Smooth muscle cell of the brain vasculature (primary cell): ENCODE results near the gene ADGRD1.

Experiments used
- DNase-seq: peaks from one replicate; pipeline ENCODE4 v3.0.0-alpha.2; 2012; ENCODE audit warnings: low read depth, low spot score

Gene ADGRD1

GRCh38 chr12:131006036-131006735, 52.5 kb downstream of the ADGRD1 start:
- DNase-seq, result no peak

- no peak for DNase-seq
These were observed 53.5 kb downstream of the ADGRD1 start for GRCh38 chr12:131007031-131007739.

GRCh38 chr12:131007740-131008117, 54.0 kb downstream of the ADGRD1 start:
- DNase-seq, result no peak

- DNase-seq, result no peak
These were observed 54.6 kb downstream of the ADGRD1 start for GRCh38 chr12:131008131-131008912.

- DNase-seq, result no peak
These were observed 55.2 kb downstream of the ADGRD1 start for GRCh38 chr12:131008913-131009270.

- DNase-seq, result no peak
These were observed 56.1 kb downstream of the ADGRD1 start for GRCh38 chr12:131009595-131010395.

GRCh38 chr12:131010396-131011131, 56.9 kb downstream of the ADGRD1 start:
- DNase-seq, result no peak

- no peak for DNase-seq
These were observed 57.7 kb downstream of the ADGRD1 start for GRCh38 chr12:131011165-131012079.

- DNase-seq, result no peak
These were observed 58.8 kb downstream of the ADGRD1 start for GRCh38 chr12:131012279-131013069.

- DNase-seq, result no peak
These were observed 59.4 kb downstream of the ADGRD1 start for GRCh38 chr12:131013118-131013517.

- no peak for DNase-seq
These were observed 60.6 kb downstream of the ADGRD1 start for GRCh38 chr12:131014343-131014742.

- DNase-seq, result no peak
These were observed 62.1 kb downstream of the ADGRD1 start for GRCh38 chr12:131015581-131016337.

- DNase-seq, result no peak
These were observed 63.8 kb downstream of the ADGRD1 start for GRCh38 chr12:131017477-131017991.

GRCh38 chr12:131018019-131018620, 64.4 kb downstream of the ADGRD1 start:
- DNase-seq, result no peak

- DNase-seq, result no peak
These were observed 65.2 kb downstream of the ADGRD1 start for GRCh38 chr12:131018808-131019397.

GRCh38 chr12:131020326-131021153, 66.8 kb downstream of the ADGRD1 start:
- DNase-seq, result no peak

GRCh38 chr12:131021154-131021541, 67.4 kb downstream of the ADGRD1 start:
- no peak for DNase-seq
